WTC11 (cell line): ENCODE results near the gene LBX1.
"Not testable (repeated sequence)": the region's sequence is repeated elsewhere in the genome, so short reads cannot be mapped to it uniquely, and the experiment has no call there.

Source experiments
- AFF4 ChIP-seq: sonication (generic); formaldehyde crosslinking; IDR thresholded peaks from 2 replicates; pipeline ENCODE4 v1.8.1; 2023; ENCODE audit warnings: mild to moderate bottlenecking, missing genetic modification reagents, borderline replicate concordance
- CTCF ChIP-seq: fragments of 200-600 bp; IDR thresholded peaks from 2 replicates; pipeline ENCODE4 v1.8.0; 2022; ENCODE audit warnings: antibody characterized with exemption
- E2F5 ChIP-seq: sonication (generic); formaldehyde crosslinking; IDR thresholded peaks from 2 replicates; pipeline ENCODE4 v1.8.1; 2022; ENCODE audit warnings: mild to moderate bottlenecking, moderate library complexity, missing genetic modification reagents
- ESRRA ChIP-seq: sonication (generic); formaldehyde crosslinking; IDR thresholded peaks from 2 replicates; pipeline ENCODE4 v1.8.1; 2022; ENCODE audit warnings: mild to moderate bottlenecking, missing genetic modification reagents, borderline replicate concordance
- JAZF1 ChIP-seq: fragments of 250-450 bp; sonication (Bioruptor Pico); IDR thresholded peaks from 2 replicates; pipeline ENCODE4 v1.9.0; 2021; ENCODE audit warnings: moderate library complexity, mild to moderate bottlenecking, inconsistent platforms
- SMAD3 ChIP-seq: sonication (generic); formaldehyde crosslinking; IDR thresholded peaks from 2 replicates; pipeline ENCODE4 v1.8.0; 2022; ENCODE audit warnings: missing genetic modification reagents, mild to moderate bottlenecking, borderline replicate concordance
- ZNF121 ChIP-seq: sonication (generic); formaldehyde crosslinking; IDR thresholded peaks from 2 replicates; pipeline ENCODE4 v1.8.0; 2023; ENCODE audit warnings: missing genetic modification reagents
- ZNF423 ChIP-seq: fragments of 250-450 bp; sonication (Bioruptor Pico); IDR thresholded peaks from 2 replicates; pipeline ENCODE4 v2.1.2; 2022; ENCODE audit warnings: mild to moderate bottlenecking, moderate library complexity

- not testable (repeated sequence) for TF ChIP-seq CTCF; ESRRA; ZNF423 (CRISPR knock-in tag); E2F5 (CRISPR knock-in tag); SMAD3 (CRISPR knock-in tag); AFF4 (CRISPR knock-in tag); ZNF121; JAZF1 (CRISPR knock-in tag)
These were observed 30.8 kb downstream of the LBX1 start for GRCh38 chr10:101198326-101198977.
